ENCODE results near the gene ARL3. TPM values are rescaled to one million over a fixed set of nuclear protein-coding genes. Genes with fewer than 3 reads are reported as not detected.

ARL3 gene
- total RNA-seq, 1 donor from 2014 or later: 34.6 TPM

GRCh38 chr10:102645741-102646609, 68.2 kb downstream of the ARL3 start:
- DNase-seq (ENCODE audit: low read depth, low spot score): no peak
- Mint-ChIP-seq H3K27me3 (ENCODE audit: low read depth) (peaks cover 5% of the 10 kb centered on the region), H3K4me1 (peaks cover 68% of the 10 kb centered on the region), H3K9me3 (no peaks in the 10 kb centered on the region), H3K36me3 (ENCODE audit: low read depth) (no peaks in the 10 kb centered on the region), H3K27ac (ENCODE audit: unreplicated experiment) (peak overlapping the region; percentile 93), H3K4me3 (peak overlapping the region; percentile 98)
- TF ChIP-seq CTCF (conservative IDR thresholded peaks at IDR 0.05): no peak

- Mint-ChIP-seq H3K4me3 (peak overlapping the region; percentile 98), H3K27me3 (ENCODE audit: low read depth) (peaks cover 5% of the 10 kb centered on the region), H3K27ac (ENCODE audit: unreplicated experiment) (peak overlapping the region; percentile 94), H3K36me3 (ENCODE audit: low read depth) (no peaks in the 10 kb centered on the region), H3K9me3 (no peaks in the 10 kb centered on the region), H3K4me1 (peaks cover 62% of the 10 kb centered on the region)
- TF ChIP-seq CTCF (conservative IDR thresholded peaks at IDR 0.05): no peak
- no peak for DNase-seq (ENCODE audit: low read depth, low spot score)
Measured at GRCh38 chr10:102645388-102645740, 68.8 kb downstream of the ARL3 start.

DNA sequence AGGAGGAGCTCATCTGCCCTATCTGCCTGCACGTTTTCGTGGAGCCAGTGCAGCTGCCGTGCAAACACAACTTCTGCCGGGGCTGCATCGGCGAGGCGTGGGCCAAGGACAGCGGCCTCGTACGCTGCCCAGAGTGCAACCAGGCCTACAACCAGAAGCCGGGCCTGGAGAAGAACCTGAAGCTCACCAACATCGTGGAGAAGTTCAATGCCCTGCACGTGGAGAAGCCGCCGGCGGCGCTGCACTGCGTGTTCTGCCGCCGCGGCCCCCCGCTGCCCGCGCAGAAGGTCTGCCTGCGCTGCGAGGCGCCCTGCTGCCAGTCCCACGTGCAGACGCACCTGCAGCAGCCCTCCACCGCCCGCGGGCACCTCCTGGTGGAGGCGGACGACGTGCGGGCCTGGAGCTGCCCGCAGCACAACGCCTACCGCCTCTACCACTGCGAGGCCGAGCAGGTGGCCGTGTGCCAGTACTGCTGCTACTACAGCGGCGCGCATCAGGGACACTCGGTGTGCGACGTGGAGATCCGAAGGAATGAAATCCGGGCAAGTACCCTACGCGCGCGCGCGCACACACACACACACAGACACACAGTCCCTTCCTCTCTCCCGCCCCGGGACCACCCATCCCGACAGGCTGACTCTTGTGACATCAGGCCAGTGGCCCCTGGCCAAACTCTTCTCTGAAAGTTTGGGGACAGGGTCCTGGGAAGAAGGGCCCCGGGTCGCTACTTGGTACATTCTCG, 69.4 kb downstream of the ARL3 start:
- no peaks in the 10 kb centered on the region for H3K36me3 Mint-ChIP-seq (ENCODE audit: low read depth)
- peaks cover 5% of the 10 kb centered on the region for H3K27me3 Mint-ChIP-seq (ENCODE audit: low read depth)
- H3K9me3 Mint-ChIP-seq: no peaks in the 10 kb centered on the region
- peaks cover 57% of the 10 kb centered on the region for H3K4me1 Mint-ChIP-seq
- H3K27ac Mint-ChIP-seq (ENCODE audit: unreplicated experiment): peak overlapping the region; percentile 94
- peak; percentile 55 for DNase-seq (ENCODE audit: low read depth, low spot score)
- peak; percentile 62 for TF ChIP-seq CTCF (conservative IDR thresholded peaks at IDR 0.05)
- H3K4me3 Mint-ChIP-seq: peak overlapping the region; percentile 98

DNA sequence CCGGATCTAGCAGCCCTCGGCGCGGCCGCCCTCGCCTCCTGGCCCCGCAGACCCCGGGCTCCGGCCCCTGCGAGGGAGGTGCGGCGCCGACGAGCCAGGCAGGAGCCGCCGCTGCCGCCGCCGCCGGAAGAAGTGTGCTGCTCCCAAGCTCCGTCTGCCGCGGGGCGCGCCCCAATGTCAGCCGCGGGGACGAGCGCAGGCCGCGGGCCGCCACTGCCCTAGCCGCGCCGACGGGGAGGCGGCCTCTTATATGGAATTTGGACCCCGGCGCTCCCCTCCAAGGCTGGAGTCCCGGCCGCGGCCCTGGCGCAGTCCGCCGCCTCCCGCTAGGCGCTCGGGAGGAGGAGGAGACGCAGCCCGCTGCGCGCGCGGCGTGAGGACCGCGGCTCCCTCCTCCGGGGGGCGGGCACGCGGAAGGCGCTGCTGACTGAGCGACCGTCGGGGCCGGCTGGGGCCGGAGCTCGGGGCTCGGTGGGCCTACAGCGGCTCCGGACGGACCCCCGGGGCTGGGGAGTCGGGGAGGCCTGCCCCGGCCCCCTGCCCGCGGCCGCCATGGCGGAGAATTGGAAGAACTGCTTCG, 70.0 kb downstream of the ARL3 start, which contains the start of gene TRIM8:
Gene TRIM8, plus strand, starts transcription at position 414 of the 580 bp plus-strand sequence. Its CDS starts 139 bp downstream, at position 553.
- DNase-seq (ENCODE audit: low read depth, low spot score): peak; percentile 44
- Mint-ChIP-seq H3K4me1 (peaks cover 52% of the 10 kb centered on the region), H3K9me3 (no peaks in the 10 kb centered on the region), H3K27ac (ENCODE audit: unreplicated experiment) (peak within 1 kb of the TSS; percentile 94), H3K4me3 (peak within 1 kb of the TSS; percentile 98), H3K27me3 (ENCODE audit: low read depth) (peaks cover 5% of the 10 kb centered on the region), H3K36me3 (ENCODE audit: low read depth) (no peaks in the 10 kb centered on the region)
- no peak for TF ChIP-seq CTCF (conservative IDR thresholded peaks at IDR 0.05)

- TF ChIP-seq CTCF (conservative IDR thresholded peaks at IDR 0.05): no peak
Measured at GRCh38 chr10:102643336-102644065, 70.7 kb downstream of the ARL3 start.

More at GRCh38 chr10:102643336-102644065, 70.7 kb downstream of the ARL3 start:
- peak; percentile 46 for DNase-seq (ENCODE audit: low read depth, low spot score)
- Mint-ChIP-seq H3K36me3 (ENCODE audit: low read depth) (no peaks in the 10 kb centered on the region), H3K27me3 (ENCODE audit: low read depth) (peaks cover 5% of the 10 kb centered on the region), H3K4me3 (peak overlapping the region; percentile 98), H3K27ac (ENCODE audit: unreplicated experiment) (no peak overlapping the region), H3K4me1 (peaks cover 45% of the 10 kb centered on the region), H3K9me3 (no peaks in the 10 kb centered on the region)

Measured in neural crest cell (in vitro differentiated cells).